Testis (tissue), 2 donors: Measurements from ENCODE around the gene FOXO6.

ENCODE experiments used
- POLR2A ChIP-seq: fragments of 450-650 bp; IDR thresholded peaks from one replicate; pipeline ENCODE4 v1.6.1; 2017; ENCODE audit warnings: antibody characterized with exemption, mild to moderate bottlenecking, moderate library complexity
- TF ChIP-seq, protein P1 (sequence below), 3 experiments: fragments of 450-650 bp in 2 of 3; fragments of 200-600 bp in 1 of 3; sonication (generic) in 1 of 3; IDR thresholded peaks; one replicate each; pipeline ENCODE4 v1.5.1; 2016 to 2019; ENCODE audit warnings: antibody characterized with exemption in 3 of 3, mild to moderate bottlenecking in 2 of 3, moderate library complexity in 1 of 3

DNA sequence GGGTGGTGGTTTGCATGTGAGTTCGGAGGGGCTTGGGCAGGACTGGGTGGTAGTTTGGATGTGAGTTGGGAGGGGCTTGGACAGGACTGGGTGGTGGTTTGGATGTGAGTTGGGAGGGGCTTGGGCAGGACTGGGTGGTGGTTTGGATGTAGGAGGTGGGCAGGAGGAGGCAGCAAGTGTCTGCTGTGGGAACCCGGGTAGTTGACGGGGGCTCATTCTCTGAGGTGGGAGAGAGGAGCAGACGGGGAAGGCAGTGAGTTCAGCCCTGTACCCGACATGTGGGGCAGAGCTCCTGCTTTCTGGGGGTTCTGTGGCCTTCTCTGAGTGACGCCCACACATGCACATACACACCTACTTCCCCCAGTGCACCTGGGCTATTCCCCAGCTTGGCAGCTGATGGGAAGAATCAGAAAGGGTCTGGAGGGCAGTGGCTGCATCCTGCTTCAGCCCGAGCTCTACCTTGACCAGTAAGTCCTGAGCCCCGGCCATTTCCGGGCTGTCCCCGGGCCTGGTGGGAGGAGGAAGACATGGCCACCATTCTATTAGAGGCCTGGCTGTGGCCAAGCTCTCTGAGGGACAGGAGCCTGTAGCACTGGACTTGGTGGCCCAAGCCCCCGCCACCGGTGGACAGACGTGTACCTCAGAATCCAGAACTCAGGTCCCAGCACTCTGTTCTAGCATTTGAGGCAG lies 65.1 kb downstream of the FOXO6 start:
- TF ChIP-seq POLR2A: no peak
- TF ChIP-seq, protein P1, sequence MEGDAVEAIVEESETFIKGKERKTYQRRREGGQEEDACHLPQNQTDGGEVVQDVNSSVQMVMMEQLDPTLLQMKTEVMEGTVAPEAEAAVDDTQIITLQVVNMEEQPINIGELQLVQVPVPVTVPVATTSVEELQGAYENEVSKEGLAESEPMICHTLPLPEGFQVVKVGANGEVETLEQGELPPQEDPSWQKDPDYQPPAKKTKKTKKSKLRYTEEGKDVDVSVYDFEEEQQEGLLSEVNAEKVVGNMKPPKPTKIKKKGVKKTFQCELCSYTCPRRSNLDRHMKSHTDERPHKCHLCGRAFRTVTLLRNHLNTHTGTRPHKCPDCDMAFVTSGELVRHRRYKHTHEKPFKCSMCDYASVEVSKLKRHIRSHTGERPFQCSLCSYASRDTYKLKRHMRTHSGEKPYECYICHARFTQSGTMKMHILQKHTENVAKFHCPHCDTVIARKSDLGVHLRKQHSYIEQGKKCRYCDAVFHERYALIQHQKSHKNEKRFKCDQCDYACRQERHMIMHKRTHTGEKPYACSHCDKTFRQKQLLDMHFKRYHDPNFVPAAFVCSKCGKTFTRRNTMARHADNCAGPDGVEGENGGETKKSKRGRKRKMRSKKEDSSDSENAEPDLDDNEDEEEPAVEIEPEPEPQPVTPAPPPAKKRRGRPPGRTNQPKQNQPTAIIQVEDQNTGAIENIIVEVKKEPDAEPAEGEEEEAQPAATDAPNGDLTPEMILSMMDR (IDR thresholded peaks at IDR 0.05): no peak
